Measurements from ENCODE around the gene GCC2.
"Not testable (repeated sequence)": the region's sequence is repeated elsewhere in the genome, so short reads cannot be mapped to it uniquely, and the experiment has no call there.

Gene GCC2

GRCh38 chr2:108448678-108449409, at the start of gene GCC2:
TSS of gene GCC2 (plus strand) at chr2:108449206. CDS start at chr2:108449275, 69 bp downstream.
- peak; percentile 92 for DNase-seq

GRCh38 chr2:108399479-108399878, 49.5 kb upstream of the GCC2 start:
- no peak for DNase-seq

GRCh38 chr2:108401800-108402199, 47.2 kb upstream of the GCC2 start:
- no peak for DNase-seq

GRCh38 chr2:108403494-108403893, 45.5 kb upstream of the GCC2 start:
- no peak for DNase-seq

GRCh38 chr2:108404784-108405397, 44.1 kb upstream of the GCC2 start:
- no peak for DNase-seq

- DNase-seq, result no peak
Measured at GRCh38 chr2:108407864-108408729, 40.9 kb upstream of the GCC2 start.

- no peak for DNase-seq
Measured at GRCh38 chr2:108409768-108410167, 39.2 kb upstream of the GCC2 start.

GRCh38 chr2:108412995-108413710, 35.9 kb upstream of the GCC2 start:
- DNase-seq, result no peak

GRCh38 chr2:108413711-108414095, 35.3 kb upstream of the GCC2 start:
- DNase-seq, result no peak

GRCh38 chr2:108414256-108414876, 34.6 kb upstream of the GCC2 start:
- no peak for DNase-seq

- no peak for DNase-seq
Measured at GRCh38 chr2:108414945-108415344, 34.1 kb upstream of the GCC2 start.

- no peak for DNase-seq
Measured at GRCh38 chr2:108417254-108417653, 31.8 kb upstream of the GCC2 start.

- DNase-seq, result no peak
Measured at GRCh38 chr2:108418416-108418815, 30.6 kb upstream of the GCC2 start.

- no peak for DNase-seq
Measured at GRCh38 chr2:108423067-108423466, 25.9 kb upstream of the GCC2 start.

GRCh38 chr2:108423502-108424251, 25.3 kb upstream of the GCC2 start:
- DNase-seq, result no peak

- no peak for DNase-seq
Measured at GRCh38 chr2:108428286-108429009, 20.6 kb upstream of the GCC2 start.

GRCh38 chr2:108435578-108435977, 13.4 kb upstream of the GCC2 start:
- DNase-seq, result not testable (repeated sequence)

GRCh38 chr2:108436976-108437375, 12.0 kb upstream of the GCC2 start:
- DNase-seq, result no peak

GRCh38 chr2:108441712-108442111, 7.3 kb upstream of the GCC2 start:
- DNase-seq, result no peak

- no peak for DNase-seq
Measured at GRCh38 chr2:108444941-108445840, 3.8 kb upstream of the GCC2 start.

Data from stimulated activated CD4-positive, alpha-beta T cell treated with anti-CD3 and anti-CD28 coated beads, Interleukin-2, amount 100 ng/mL, for 48 hours (primary cell).